B cell (primary cell): ENCODE results near the gene RTN4RL1. TPM values are rescaled to one million over a fixed set of nuclear protein-coding genes. Genes with fewer than 3 reads are reported as not detected.

ENCODE experiments used
- ATAC-seq: fragments of 200-7000 bp; cut with Tn5 transposase; one replicate; pipeline ENCODE4 v1.10.0; 2021; ENCODE audit warnings: low read depth, mild to moderate bottlenecking, moderate number of reproducible peaks, moderate library complexity
- CTCF ChIA-PET: fragments of 350-600 bp; sonication (Branson Sonifier 250); formaldehyde crosslinking; loops from one replicate; lab custom pipeline; 2021; ENCODE audit warnings: antibody characterized with exemption, inconsistent platforms; lab: Charles Lee
- POLR2A ChIA-PET: fragments of 350-600 bp; sonication (Branson Sonifier 250); formaldehyde crosslinking; loops from one replicate; lab custom pipeline; 2021; ENCODE audit warnings: antibody characterized with exemption; lab: Charles Lee
- DNase-seq: peaks from one replicate; pipeline ENCODE4 v3.0.0; 2013
- H2AFZ ChIP-seq: 2 replicates; pipeline ENCODE4 v1.6.1; 2012; ENCODE audit warnings: mild to moderate bottlenecking, low read depth, low read length; ENCODE audit not compliant: insufficient read depth, poor library complexity, severe bottlenecking
- H3K27ac ChIP-seq, 2 donors: 1 replicate in 1 of 2; 2 replicates in 1 of 2; pipeline ENCODE4 v1.5.1; 2012 to 2013; ENCODE audit warnings: low read length in 2 of 2, mild to moderate bottlenecking in 2 of 2, moderate library complexity in 1 of 2
- H3K27me3 ChIP-seq, 4 experiments: fragments of 200-600 bp in 1 of 4; sonication (generic) in 1 of 4; replicated peaks in 1 of 4; 1 replicate in 2 of 4; 2 replicates in 2 of 4; pipeline versions ENCODE4 v1.6.1 to v1.7.0; 2013 to 2016; ENCODE audit warnings: low read length in 3 of 4, mild to moderate bottlenecking in 2 of 4, mixed read lengths in 1 of 4, moderate library complexity in 1 of 4; ENCODE audit not compliant: insufficient read depth in 4 of 4, control insufficient read depth in 3 of 4; ENCODE audit errors: control extremely low read depth in 1 of 4
- H3K36me3 ChIP-seq, 2 experiments: replicated peaks in 1 of 2; 1 replicate in 1 of 2; 2 replicates in 1 of 2; pipeline versions ENCODE4 v1.6.1 to v1.7.1; 2013; ENCODE audit warnings: low read length in 1 of 2; ENCODE audit not compliant: insufficient read depth in 2 of 2, control insufficient read depth in 1 of 2; ENCODE audit errors: control extremely low read depth in 1 of 2, extremely low read depth in 1 of 2
- H3K4me1 ChIP-seq, 2 donors: fragments of 200-600 bp in 1 of 2; sonication (generic) in 1 of 2; 1 replicate in 1 of 2; 2 replicates in 1 of 2; pipeline versions ENCODE4 v1.5.1 to v1.6.1; 2013 to 2017; ENCODE audit warnings: low read length in 2 of 2; ENCODE audit not compliant: control insufficient read depth in 2 of 2, insufficient read depth in 2 of 2
- H3K4me2 ChIP-seq: replicated peaks from 2 replicates; pipeline ENCODE3; 2012; ENCODE audit warnings: mild to moderate bottlenecking, low read depth, low read length; ENCODE audit not compliant: poor library complexity, severe bottlenecking
- H3K4me3 ChIP-seq, 5 experiments: fragments of 200-600 bp in 1 of 5; sonication (generic) in 1 of 5; 1 replicate in 3 of 5; 2 replicates in 2 of 5; pipeline versions ENCODE4 v1.5.1 to v1.7.0; 2011 to 2016; ENCODE audit warnings: low read length in 4 of 5, mild to moderate bottlenecking in 4 of 5, low read depth in 2 of 5, control low read depth in 1 of 5, moderate library complexity in 1 of 5; ENCODE audit not compliant: insufficient read depth in 1 of 5; ENCODE audit errors: control extremely low read depth in 1 of 5, extremely low read depth in 1 of 5
- H3K79me2 ChIP-seq: fragments of 200-600 bp; sonication (generic); one replicate; pipeline ENCODE4 v1.6.0; 2016; ENCODE audit warnings: low read length; ENCODE audit not compliant: control insufficient read depth, insufficient read depth
- H3K9ac ChIP-seq: fragments of 200-600 bp; sonication (generic); 2 replicates; pipeline ENCODE4 v1.6.1; 2017; ENCODE audit warnings: mild to moderate bottlenecking, low read length, moderate library complexity
- H3K9me3 ChIP-seq, 3 donors: one replicate each; pipeline versions ENCODE4 v1.6.1 to v1.7.1; 2013; ENCODE audit warnings: low read length in 2 of 3; ENCODE audit not compliant: control insufficient read depth in 2 of 3, insufficient read depth in 1 of 3; ENCODE audit errors: control extremely low read depth in 1 of 3
- H4K20me1 ChIP-seq: 2 replicates; pipeline ENCODE4 v1.6.0; 2012; ENCODE audit warnings: mild to moderate bottlenecking, low read length; ENCODE audit not compliant: insufficient read depth, control insufficient read depth, poor library complexity, severe bottlenecking
- H3K27ac Mint-ChIP-seq: one replicate; pipeline ENCODE4 v1.8.0; 2021; ENCODE audit warnings: mixed read lengths
- H3K27me3 Mint-ChIP-seq: one replicate; pipeline ENCODE4 v1.8.0; 2021; ENCODE audit warnings: mixed read lengths
- H3K4me1 Mint-ChIP-seq: one replicate; pipeline ENCODE4 v1.8.0; 2021; ENCODE audit warnings: mixed read lengths
- H3K4me3 Mint-ChIP-seq: one replicate; pipeline ENCODE4 v1.8.0; 2021; ENCODE audit warnings: mixed read lengths
- H3K9me3 Mint-ChIP-seq: one replicate; pipeline ENCODE4 v1.8.0; 2022; ENCODE audit warnings: mixed read lengths; ENCODE audit not compliant: insufficient read depth
- CTCF ChIP-seq: fragments of 200-600 bp; IDR thresholded peaks from one replicate; pipeline ENCODE4 v1.8.0; 2022; ENCODE audit warnings: antibody characterized with exemption, mild to moderate bottlenecking
- EZH2 ChIP-seq: IDR thresholded peaks from 2 replicates; pipeline ENCODE4 v1.6.1; 2012; ENCODE audit warnings: borderline replicate concordance, low read depth, mild to moderate bottlenecking, moderate library complexity, low read length; ENCODE audit not compliant: insufficient read depth, poor library complexity, severe bottlenecking
- WGBS: methylation state at CpG from one replicate; pipeline ENCODE4 v1.1.5; 2013; ENCODE audit warnings: missing lambda C conversion rate; ENCODE audit not compliant: insufficient coverage; 5-methylcytosine and 5-hydroxymethylcytosine counted together
- intact Hi-C: fragments of 100-400 bp; cut with micrococcal nuclease; formaldehyde crosslinking; loops from one replicate; pipeline ENCODE4 v1.10.0; 2022
- polyA plus RNA-seq: library from polyadenylated mRNA; depleted of rRNA; stranded (reverse); fragments of >200 nt; gene quantifications from 2 replicates; pipeline ENCODE4 v1.2.3, GENCODE V29; 2012
- total RNA-seq, 2 donors: library from RNA; stranded (reverse); fragments of 120-200 nt in 1 of 2; gene quantifications; 1 replicate in 1 of 2; 2 replicates in 1 of 2; pipeline versions ENCODE4 v1.2.3 to v1.2.4, GENCODE V29; 2013 to 2022

RTN4RL1 gene
- total and polyA plus RNA-seq, 2 donors (not counting 1 experiment from before 2014, with no cell fraction given), result 0.03 to 0.07 TPM

GRCh38 chr17:2025622-2026309 lies 632 bp upstream of the RTN4RL1 start:
- ChIA-PET POLR2A (interaction anchor here (0.6 to 0.7 kb wide), 2 partner anchors 12 to 701 kb away, joined by 3 to 4 read pairs; no protein-coding TSS in a partner anchor), CTCF (interaction anchor here (1.3 to 1.7 kb wide), 4 partner anchors 29 to 309 kb away, joined by 3 to 6 read pairs (median 4); partner anchors contain the start of gene HIC1)
- H3K27ac ChIP-seq, result no peak overlapping the region
- Mint-ChIP-seq H3K27me3 (peaks cover 34% of the 10 kb centered on the region), H3K4me1 (peaks cover 31% of the 10 kb centered on the region), H3K27ac (no peak overlapping the region), H3K4me3 (peak overlapping the region; percentile 85), H3K9me3 (no peaks in the 10 kb centered on the region)
- peak overlapping the region; percentile 96 for H3K4me2 ChIP-seq
- H3K4me3 ChIP-seq, result peak overlapping the region in 4 of 5 experiments; percentile 24 to 68 (median 54)
- peaks cover 1% of the 10 kb centered on the region for H3K79me2 ChIP-seq
- H2AFZ ChIP-seq, result peak overlapping the region; percentile 71
- ATAC-seq, result no peak
- H3K27me3 ChIP-seq, result peaks cover 0 to 61% (median 22%) of the 10 kb centered on the region in 4 experiments
- peak; percentile 48 for DNase-seq
- H3K36me3 ChIP-seq, result no peaks in the 10 kb centered on the region
- WGBS, result 2% methylated on average over 48 of the region's 55 CpGs
- peaks cover 14% of the 10 kb centered on the region for H4K20me1 ChIP-seq
- H3K9ac ChIP-seq, result peak overlapping the region; percentile 67
- H3K9me3 ChIP-seq, result peaks cover 0 to 17% (median 0%) of the 10 kb centered on the region in 3 donors
- H3K4me1 ChIP-seq, result peaks cover 41 to 43% of the 10 kb centered on the region in 2 donors
- TF ChIP-seq CTCF (peak; percentile 13), EZH2 (peak; percentile 71)
- intact Hi-C loops, result loop anchor here (2.0 kb wide), 1 partner anchor 15 kb away; no protein-coding TSS in a partner anchor
